ENCODE measurements around the gene LHCGR. TPM values are rescaled to one million over a fixed set of nuclear protein-coding genes. Genes with fewer than 3 reads are reported as not detected.

Gene LHCGR
- total RNA-seq, 1 donor, result not detected

GRCh38 chr2:48768669-48769068 lies 13.1 kb upstream of the LHCGR start:
- no peak for TF ChIP-seq CTCF (IDR thresholded peaks at IDR 0.05; ENCODE audit: extremely low read depth, low read depth, low read length)
- Histone ChIP-seq H3K9me3 (ENCODE audit: low read depth, low read length) (no peaks in the 10 kb centered on the region), H3K79me2 (ENCODE audit: insufficient read depth, low read length) (no peaks in the 10 kb centered on the region), H3K36me3 (ENCODE audit: insufficient read depth, low read length) (no peaks in the 10 kb centered on the region), H3K27me3 (ENCODE audit: insufficient read depth, low read length) (no peaks in the 10 kb centered on the region), H3K4me1 (ENCODE audit: insufficient read depth, low read length) (no peaks in the 10 kb centered on the region), H2AFZ (ENCODE audit: low read length) (no peak overlapping the region), H3K4me2 (ENCODE audit: insufficient read depth, low read length) (no peak overlapping the region), H3K27ac (ENCODE audit: low read depth, low read length) (no peak overlapping the region), H4K20me1 (ENCODE audit: insufficient read depth, low read length) (no peaks in the 10 kb centered on the region), H3K4me3 (ENCODE audit: insufficient read depth, low read length) (no peak overlapping the region)
- no peak for DNase-seq (ENCODE audit: insufficient read length, low spot score, missing footprints)

GRCh38 chr2:48767330-48767729 lies 11.8 kb upstream of the LHCGR start:
- no peaks in the 10 kb centered on the region for H3K9me3 ChIP-seq (ENCODE audit: low read depth, low read length)
- no peak overlapping the region for H3K4me3 ChIP-seq (ENCODE audit: insufficient read depth, low read length)
- H3K79me2 ChIP-seq (ENCODE audit: insufficient read depth, low read length), result no peaks in the 10 kb centered on the region
- no peaks in the 10 kb centered on the region for H4K20me1 ChIP-seq (ENCODE audit: insufficient read depth, low read length)
- no peaks in the 10 kb centered on the region for H3K36me3 ChIP-seq (ENCODE audit: insufficient read depth, low read length)
- no peak for DNase-seq (ENCODE audit: insufficient read length, low spot score, missing footprints)
- H3K4me1 ChIP-seq (ENCODE audit: insufficient read depth, low read length), result no peaks in the 10 kb centered on the region
- H2AFZ ChIP-seq (ENCODE audit: low read length), result no peak overlapping the region
- no peak overlapping the region for H3K27ac ChIP-seq (ENCODE audit: low read depth, low read length)
- TF ChIP-seq CTCF (IDR thresholded peaks at IDR 0.05; ENCODE audit: extremely low read depth, low read depth, low read length), result no peak
- no peak overlapping the region for H3K4me2 ChIP-seq (ENCODE audit: insufficient read depth, low read length)
- H3K27me3 ChIP-seq (ENCODE audit: insufficient read depth, low read length), result no peaks in the 10 kb centered on the region

GRCh38 chr2:48760826-48761225 lies 5.3 kb upstream of the LHCGR start:
- H2AFZ ChIP-seq (ENCODE audit: low read length), result no peak overlapping the region
- H3K9me3 ChIP-seq (ENCODE audit: low read depth, low read length), result no peaks in the 10 kb centered on the region
- H3K4me1 ChIP-seq (ENCODE audit: insufficient read depth, low read length), result no peaks in the 10 kb centered on the region
- H3K79me2 ChIP-seq (ENCODE audit: insufficient read depth, low read length), result no peaks in the 10 kb centered on the region
- no peak overlapping the region for H3K27ac ChIP-seq (ENCODE audit: low read depth, low read length)
- H3K27me3 ChIP-seq (ENCODE audit: insufficient read depth, low read length), result peaks cover 5% of the 10 kb centered on the region
- no peak for TF ChIP-seq CTCF (IDR thresholded peaks at IDR 0.05; ENCODE audit: extremely low read depth, low read depth, low read length)
- no peak overlapping the region for H3K4me3 ChIP-seq (ENCODE audit: insufficient read depth, low read length)
- no peaks in the 10 kb centered on the region for H4K20me1 ChIP-seq (ENCODE audit: insufficient read depth, low read length)
- DNase-seq (ENCODE audit: insufficient read length, low spot score, missing footprints), result no peak
- no peaks in the 10 kb centered on the region for H3K36me3 ChIP-seq (ENCODE audit: insufficient read depth, low read length)
- H3K4me2 ChIP-seq (ENCODE audit: insufficient read depth, low read length), result no peak overlapping the region

DNA sequence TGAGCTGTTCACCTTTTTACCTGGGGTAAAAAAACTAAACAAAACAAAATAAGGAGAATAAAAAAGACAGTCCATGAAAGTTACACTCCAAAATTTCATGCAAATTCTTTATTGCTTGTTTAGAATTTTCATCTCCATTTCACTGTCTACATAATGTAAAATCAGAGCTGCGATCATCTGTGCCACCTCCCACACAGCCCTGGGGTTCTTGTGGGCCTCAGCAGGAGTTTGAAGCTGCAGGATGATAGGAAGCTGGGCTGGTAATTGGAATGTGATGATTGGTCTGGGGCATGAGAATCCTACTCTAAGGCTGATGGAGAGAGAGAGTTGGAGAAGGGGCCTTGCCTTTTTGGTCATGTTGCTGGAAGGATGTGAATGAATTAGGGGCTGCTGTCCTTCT lies 4.2 kb upstream of the LHCGR start:
- no peak overlapping the region for H3K4me3 ChIP-seq (ENCODE audit: insufficient read depth, low read length)
- peaks cover 7% of the 10 kb centered on the region for H3K27me3 ChIP-seq (ENCODE audit: insufficient read depth, low read length)
- H3K9me3 ChIP-seq (ENCODE audit: low read depth, low read length), result no peaks in the 10 kb centered on the region
- no peaks in the 10 kb centered on the region for H3K79me2 ChIP-seq (ENCODE audit: insufficient read depth, low read length)
- no peaks in the 10 kb centered on the region for H3K4me1 ChIP-seq (ENCODE audit: insufficient read depth, low read length)
- H2AFZ ChIP-seq (ENCODE audit: low read length), result no peak overlapping the region
- TF ChIP-seq CTCF (IDR thresholded peaks at IDR 0.05; ENCODE audit: extremely low read depth, low read depth, low read length), result no peak
- H3K27ac ChIP-seq (ENCODE audit: low read depth, low read length), result no peak overlapping the region
- no peak overlapping the region for H3K4me2 ChIP-seq (ENCODE audit: insufficient read depth, low read length)
- DNase-seq (ENCODE audit: insufficient read length, low spot score, missing footprints), result no peak
- no peaks in the 10 kb centered on the region for H3K36me3 ChIP-seq (ENCODE audit: insufficient read depth, low read length)
- H4K20me1 ChIP-seq (ENCODE audit: insufficient read depth, low read length), result no peaks in the 10 kb centered on the region

All from osteoblast (primary cell).